ES-I3 (cell line): Measurements from ENCODE around the gene CENPA.
"Not testable (repeated sequence)": the region's sequence is repeated elsewhere in the genome, so short reads cannot be mapped to it uniquely, and the experiment has no call there.

Experiments
- H3K36me3 ChIP-seq: 2 replicates; pipeline ENCODE4 v1.6.1; 2013; ENCODE audit warnings: mild to moderate bottlenecking, low read length, control low read depth, moderate library complexity; ENCODE audit not compliant: insufficient read depth
- H3K4me1 ChIP-seq: 2 replicates; pipeline ENCODE4 v1.6.1; 2013; ENCODE audit warnings: mild to moderate bottlenecking, control low read depth, low read length; ENCODE audit not compliant: insufficient read depth
- H3K9ac ChIP-seq: 2 replicates; pipeline ENCODE4 v1.6.1; 2013; ENCODE audit warnings: low read depth, mild to moderate bottlenecking, low read length, moderate library complexity
- H3K9me3 ChIP-seq: 2 replicates; pipeline ENCODE4 v1.6.1; 2013; ENCODE audit warnings: mild to moderate bottlenecking, low read length, moderate library complexity; ENCODE audit not compliant: control insufficient read depth, insufficient read depth

CENPA gene

DNA sequence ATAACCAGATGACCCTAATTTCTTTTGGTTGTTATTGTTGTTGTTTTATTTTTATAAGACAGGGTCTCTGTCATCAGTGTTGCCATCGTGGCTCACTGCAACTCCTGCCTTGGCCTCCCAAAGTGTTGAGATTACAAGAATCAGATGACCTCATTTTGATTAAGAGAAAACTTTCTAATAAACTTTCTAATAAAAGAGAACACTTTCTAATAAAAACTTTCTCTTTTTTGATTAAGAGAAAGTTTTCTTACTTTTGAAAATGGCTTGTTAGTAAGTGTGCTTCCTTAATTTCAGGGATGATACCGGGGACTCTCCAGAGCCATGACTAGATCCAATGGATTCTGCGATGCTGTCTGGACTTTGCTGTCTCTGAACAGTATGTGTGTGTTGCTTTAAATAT lies 7.7 kb downstream of the CENPA start:
- H3K4me1 ChIP-seq = no peaks in the 10 kb centered on the region
- no peak overlapping the region for H3K9ac ChIP-seq
- peaks cover 39% of the 10 kb centered on the region for H3K36me3 ChIP-seq
- H3K9me3 ChIP-seq = no peaks in the 10 kb centered on the region

DNA sequence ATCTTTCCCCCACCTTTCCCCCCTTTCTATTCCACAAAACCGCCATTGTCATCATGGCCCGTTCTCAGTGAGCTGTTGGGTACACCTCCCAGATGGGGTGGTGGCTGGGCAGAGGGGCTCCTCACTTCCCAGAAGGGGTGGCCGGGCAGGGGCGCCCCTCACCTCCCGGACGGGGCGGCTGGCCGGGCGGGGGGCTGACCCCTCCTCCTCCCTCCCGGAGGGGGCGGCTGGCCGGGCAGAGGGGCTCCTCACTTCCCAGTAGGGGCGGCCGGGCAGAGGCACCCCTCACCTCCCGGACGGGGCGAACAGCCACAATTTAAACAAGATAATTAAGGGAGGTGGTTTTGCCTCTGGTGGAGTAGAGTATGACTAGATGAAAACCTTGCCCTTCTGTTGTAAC lies 9.3 kb downstream of the CENPA start:
- not testable (repeated sequence) for H3K9me3 ChIP-seq, H3K4me1 ChIP-seq
- peaks cover 39% of the 10 kb centered on the region for H3K36me3 ChIP-seq

DNA sequence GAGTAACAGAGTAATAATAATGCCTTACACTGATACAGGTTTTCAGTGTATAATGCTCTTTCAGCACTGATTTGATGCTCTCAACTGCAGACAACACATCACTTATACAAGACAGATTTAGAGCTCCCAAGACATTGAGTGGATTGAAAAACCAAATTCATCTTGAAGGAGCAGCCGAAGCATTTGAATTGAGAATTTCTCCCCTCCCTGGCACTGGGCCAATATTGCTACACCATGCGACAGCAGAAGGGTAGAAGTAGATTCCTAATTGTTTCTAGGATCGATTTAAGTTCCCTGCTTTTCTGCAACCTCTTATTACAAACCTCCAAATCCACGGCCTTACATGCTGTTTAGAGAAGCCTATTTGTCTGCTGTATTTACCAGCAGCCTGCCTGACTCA lies 15.5 kb downstream of the CENPA start:
- no peaks in the 10 kb centered on the region for H3K9me3 ChIP-seq
- H3K36me3 ChIP-seq = peaks cover 11% of the 10 kb centered on the region
- H3K4me1 ChIP-seq = no peaks in the 10 kb centered on the region
- no peak overlapping the region for H3K9ac ChIP-seq

More for the DNA sequence above, 9.3 kb downstream of the CENPA start:
- not testable (repeated sequence) for H3K9ac ChIP-seq

DNA sequence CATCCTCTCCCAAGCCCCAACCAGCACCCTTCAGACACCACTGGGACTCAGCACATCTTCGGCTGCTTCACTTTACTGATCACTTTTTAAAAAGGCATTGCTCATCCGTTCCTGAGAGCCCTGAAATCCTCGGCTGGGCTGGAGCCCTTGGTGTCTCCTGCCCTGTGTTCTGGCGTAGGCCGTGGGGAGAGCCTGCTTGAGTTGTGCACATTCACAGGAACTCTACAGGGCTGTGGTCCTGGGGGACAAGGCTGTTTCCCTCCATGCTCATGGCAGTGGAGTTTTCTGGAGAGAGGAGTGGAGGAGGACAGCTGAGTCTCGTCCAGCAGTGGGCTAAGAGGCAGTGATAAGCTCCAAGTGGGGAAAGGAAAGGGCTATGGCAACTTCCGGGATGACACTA lies 15.9 kb downstream of the CENPA start:
- no peaks in the 10 kb centered on the region for H3K4me1 ChIP-seq
- peaks cover 6% of the 10 kb centered on the region for H3K36me3 ChIP-seq

DNA sequence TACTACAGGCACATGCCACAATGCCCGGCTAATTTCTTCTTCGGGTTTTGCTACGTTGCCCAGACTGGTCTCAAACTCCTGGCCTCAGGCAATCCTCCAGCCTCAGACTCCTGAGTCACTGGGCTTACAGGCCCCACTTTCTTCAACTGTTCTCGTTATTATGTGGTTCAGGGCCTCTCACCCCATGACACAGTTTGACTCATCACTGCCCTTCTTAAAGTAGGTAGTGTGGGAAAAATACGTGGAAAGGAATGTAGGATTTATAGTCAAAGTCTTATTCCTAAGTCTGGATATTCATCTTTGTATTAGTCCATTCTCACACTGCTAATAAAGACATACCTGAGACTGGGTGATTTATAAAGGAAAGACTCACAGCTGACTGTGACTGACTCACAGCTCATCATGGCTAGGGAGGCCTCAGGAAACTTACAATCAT lies 19.4 kb downstream of the CENPA start:
- H3K9ac ChIP-seq = no peak overlapping the region
- no peaks in the 10 kb centered on the region for H3K36me3 ChIP-seq
- no peaks in the 10 kb centered on the region for H3K9me3 ChIP-seq
- H3K4me1 ChIP-seq = 0 out of 2 replicates have a peak, but pooled peaks cover 4% of the 10 kb centered on the region

More for the DNA sequence above, 15.9 kb downstream of the CENPA start:
- no peaks in the 10 kb centered on the region for H3K9me3 ChIP-seq
- H3K9ac ChIP-seq = no peak overlapping the region

DNA sequence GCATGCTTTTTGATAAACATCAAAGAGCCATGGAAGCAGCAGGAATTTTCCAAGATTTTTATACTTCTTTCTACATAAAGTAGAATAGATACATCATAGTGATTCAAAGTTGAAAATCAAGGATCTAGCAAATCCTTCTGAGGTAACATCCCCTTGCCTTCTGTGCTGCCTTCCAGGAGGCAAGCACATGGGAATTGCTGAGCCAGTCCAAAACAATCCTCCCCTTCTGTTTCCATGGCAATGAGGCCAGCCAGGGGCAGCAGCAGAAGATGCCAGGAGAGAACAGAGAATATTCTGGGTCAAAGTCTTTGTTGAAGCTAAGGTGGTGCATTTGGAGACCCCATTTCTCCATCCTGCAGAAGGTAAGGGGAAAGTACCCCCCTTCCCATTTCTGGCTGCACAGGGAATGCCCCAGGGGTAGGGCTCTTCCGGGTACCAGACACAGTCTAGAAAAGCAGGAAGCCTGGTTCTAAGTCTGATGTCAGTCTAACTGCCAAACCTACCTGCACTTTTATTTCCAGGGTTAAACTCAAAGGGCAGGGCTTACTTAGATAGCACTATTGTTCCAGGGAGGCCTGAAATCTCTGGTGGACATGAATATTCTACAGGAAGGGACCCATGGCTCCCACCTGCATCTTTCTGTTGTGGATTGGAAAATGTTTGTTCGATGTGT lies 22.1 kb downstream of the CENPA start:
- H3K36me3 ChIP-seq = no peaks in the 10 kb centered on the region
- no peaks in the 10 kb centered on the region for H3K9me3 ChIP-seq
- H3K4me1 ChIP-seq = peaks cover 8% of the 10 kb centered on the region; the same call in 1 of the 2 replicates
- no peak overlapping the region for H3K9ac ChIP-seq

DNA sequence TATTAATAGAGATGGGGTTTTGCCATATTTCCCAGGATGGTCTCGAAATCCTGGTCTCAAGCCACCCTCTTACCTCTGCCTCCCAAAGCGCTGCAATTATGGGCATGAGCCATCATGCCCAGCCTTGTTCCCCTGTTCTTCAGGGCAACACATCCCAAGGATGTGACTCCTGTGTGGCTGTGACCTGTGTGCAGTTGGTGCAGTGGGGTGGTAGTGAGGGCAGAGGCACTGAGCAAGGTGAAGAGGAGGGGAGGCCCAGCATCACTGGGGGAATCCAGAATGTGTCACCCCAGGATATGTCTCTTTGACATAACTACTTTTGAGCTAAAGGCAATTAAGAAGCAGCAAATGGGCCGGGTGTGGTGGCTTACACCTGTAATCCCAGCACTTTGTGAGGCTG lies 23.4 kb downstream of the CENPA start:
- no peaks in the 10 kb centered on the region for H3K36me3 ChIP-seq
- H3K9me3 ChIP-seq = no peaks in the 10 kb centered on the region
- H3K9ac ChIP-seq = no peak overlapping the region
- H3K4me1 ChIP-seq = peaks cover 8% of the 10 kb centered on the region; the same call in 1 of the 2 replicates

DNA sequence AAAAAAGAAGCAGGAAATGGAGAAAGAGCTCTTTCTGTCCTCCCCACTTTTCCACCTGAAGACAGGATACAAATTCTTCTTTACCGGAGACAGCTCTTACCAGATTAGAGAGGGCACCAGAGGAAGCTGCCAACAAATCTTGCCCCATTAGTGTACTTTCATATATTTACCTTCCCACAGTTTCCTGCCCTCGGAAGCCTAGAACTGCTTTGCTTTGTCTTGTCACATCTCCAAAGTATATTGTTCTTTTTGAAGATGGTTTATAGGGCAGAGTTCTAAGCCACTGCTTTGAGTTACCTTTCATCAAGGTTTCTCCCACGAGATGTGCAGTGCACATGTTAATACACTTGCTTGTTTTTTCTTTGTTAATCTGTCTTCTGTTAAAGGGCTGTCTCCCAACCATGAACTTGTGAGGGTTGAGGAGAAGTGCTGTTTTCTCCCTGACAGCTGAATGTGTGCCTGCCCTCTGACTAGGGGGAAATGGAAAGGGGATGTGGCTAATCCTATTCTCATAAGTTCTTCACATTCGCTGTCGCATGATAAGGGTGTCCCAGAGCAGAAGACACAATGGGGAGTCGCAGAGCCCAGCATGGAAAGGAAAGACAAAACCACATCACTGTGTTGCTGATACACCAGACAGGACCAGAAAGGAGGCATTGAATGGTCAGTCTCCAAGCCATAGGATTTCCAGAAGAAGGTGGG lies 24.2 kb downstream of the CENPA start:
- peaks cover 8% of the 10 kb centered on the region; the same call in 1 of the 2 replicates for H3K4me1 ChIP-seq
- H3K9me3 ChIP-seq = no peaks in the 10 kb centered on the region
- H3K36me3 ChIP-seq = no peaks in the 10 kb centered on the region
- no peak overlapping the region for H3K9ac ChIP-seq

DNA sequence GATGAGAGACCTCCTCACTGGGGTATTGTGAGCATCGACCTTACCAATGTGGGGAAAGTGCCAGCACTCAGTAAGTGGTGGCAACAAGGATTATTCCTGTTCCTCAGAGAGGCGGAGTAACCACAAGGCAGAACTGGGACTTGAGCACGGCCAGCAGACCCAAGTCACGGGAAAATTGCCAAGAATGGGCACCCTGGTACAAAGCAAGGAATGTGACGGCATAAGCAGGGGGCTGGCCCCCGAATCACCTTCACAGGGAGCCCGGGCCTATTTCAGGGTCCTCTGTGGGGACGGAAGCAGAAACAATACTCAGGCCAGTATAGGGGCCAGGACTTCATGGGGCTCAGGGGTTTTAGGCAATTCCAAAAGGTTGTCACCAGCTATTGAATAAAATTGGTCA lies 25.4 kb downstream of the CENPA start:
- Histone ChIP-seq H3K9me3 (no peaks in the 10 kb centered on the region), H3K9ac (no peak overlapping the region), H3K4me1 (peaks cover 8% of the 10 kb centered on the region; the same call in 1 of the 2 replicates), H3K36me3 (no peaks in the 10 kb centered on the region)

DNA sequence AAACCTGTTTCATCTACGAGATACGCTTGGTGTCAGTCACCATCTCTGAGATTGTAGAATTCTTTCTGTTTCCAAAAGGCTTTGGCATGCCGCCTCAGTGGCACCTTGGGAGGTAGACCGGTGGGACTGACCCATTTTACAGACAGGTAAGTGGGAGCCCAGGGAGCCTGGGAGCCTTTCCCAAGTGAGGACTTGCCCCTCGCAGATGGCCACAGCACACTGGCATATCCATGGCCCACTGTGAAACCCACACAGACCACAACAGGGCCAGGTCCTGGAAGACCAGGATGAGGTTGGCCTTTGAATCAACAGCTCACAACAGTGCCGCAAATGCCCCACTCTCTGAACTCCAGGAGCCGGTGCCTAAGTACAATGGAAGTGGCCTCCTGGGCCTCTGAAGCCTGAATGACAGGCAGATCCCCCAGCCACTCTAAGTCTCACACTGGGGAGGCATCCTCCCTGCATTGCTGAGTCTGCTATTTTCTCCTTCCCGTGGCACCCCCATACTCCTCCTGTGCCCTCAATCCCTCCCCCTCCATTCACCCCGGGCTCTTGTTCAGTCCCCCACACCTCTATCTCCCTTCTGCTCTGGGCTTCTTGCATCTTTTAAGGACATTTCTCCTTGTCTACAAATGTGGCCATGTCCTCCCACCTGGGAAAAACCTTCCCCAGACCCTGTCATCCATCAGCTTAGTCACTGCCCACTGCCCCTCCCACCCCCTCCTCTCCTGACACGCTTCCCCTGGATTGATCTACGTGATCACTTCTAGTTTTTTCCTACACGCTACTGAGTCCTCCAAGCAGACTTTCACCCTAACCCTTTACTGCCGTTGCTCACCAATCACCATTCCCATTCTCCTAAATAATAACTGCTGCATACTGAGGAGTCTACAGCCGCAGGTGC lies 26.2 kb downstream of the CENPA start:
- Histone ChIP-seq H3K9me3 (no peaks in the 10 kb centered on the region), H3K4me1 (peaks cover 8% of the 10 kb centered on the region; the same call in 1 of the 2 replicates), H3K9ac (no peak overlapping the region), H3K36me3 (no peaks in the 10 kb centered on the region)

DNA sequence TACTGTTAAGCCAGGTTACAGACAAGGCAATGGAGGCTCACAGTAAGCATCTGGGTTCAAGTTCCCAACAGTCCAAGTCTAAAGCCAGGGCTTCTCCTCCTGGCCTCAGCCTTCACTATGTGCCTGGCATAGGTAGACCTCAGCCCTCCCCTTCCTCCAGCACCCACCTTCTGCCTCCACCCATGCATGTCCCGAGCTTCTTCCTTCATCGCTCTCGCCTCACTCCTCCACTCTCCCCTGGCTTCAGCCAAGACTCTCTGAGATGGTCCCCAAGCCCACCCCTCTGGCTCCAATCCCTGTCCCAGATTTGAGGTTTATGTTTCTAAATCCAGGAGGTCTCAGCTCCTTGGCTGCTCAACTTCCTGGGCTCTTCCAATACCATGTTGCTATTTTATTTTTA lies 26.9 kb downstream of the CENPA start:
- Histone ChIP-seq H3K4me1 (peaks cover 7% of the 10 kb centered on the region; the same call in 1 of the 2 replicates), H3K36me3 (no peaks in the 10 kb centered on the region), H3K9me3 (no peaks in the 10 kb centered on the region), H3K9ac (no peak overlapping the region)

DNA sequence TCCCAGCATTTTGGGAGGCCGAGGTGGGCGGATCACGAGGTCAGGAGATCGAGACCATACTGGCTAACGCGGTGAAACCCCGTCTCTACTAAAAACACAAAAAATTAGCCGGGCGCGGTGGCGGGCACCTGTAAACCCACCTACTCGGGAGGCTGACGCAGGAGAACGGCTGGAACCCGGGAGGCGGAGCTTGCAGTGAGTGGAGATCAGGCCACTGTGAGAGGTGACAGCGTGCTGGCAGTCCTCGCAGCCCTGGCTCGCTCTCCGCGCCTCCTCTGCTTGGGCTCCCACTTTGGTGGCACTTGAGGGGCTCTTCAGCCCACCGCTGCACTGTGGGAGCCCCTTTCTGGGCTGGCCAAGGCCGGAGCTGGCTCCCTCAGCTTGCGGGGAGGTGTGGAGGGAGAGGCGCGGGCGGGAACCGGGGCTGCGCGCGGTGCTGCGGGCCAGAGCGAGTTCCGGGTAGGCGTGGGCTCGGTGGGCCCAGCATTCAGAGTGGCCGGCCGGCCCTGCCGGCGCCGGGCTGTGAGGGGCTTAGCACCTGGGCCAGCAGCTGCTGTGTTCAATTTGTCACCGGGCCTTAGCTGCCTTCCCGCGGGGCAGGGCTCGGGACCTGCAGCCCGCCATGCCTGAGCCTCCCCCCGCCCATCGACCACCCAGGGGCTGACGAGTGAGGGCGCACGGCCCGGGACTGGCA lies 28.4 kb downstream of the CENPA start:
- H3K9ac ChIP-seq, H3K36me3 ChIP-seq: not testable (repeated sequence)

DNA sequence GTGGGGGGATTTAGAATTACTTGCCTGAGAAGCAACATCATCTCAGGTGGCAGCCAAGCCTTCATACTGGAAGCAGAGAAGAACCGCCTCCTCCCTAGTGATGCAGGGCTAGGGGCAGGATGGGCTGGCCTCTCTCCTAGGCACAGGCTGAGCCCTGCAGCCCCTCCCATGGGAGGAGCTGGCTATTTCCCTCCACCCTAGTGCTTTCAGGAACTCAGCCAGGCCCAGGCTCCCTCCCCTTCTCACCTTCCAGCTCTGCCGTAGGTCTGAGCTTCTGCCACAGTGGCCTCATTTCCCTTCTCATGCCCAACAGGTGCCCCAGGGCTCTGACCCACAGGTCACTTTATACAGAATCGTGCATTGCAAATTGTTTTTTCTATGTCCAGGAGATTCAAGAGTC lies 31.0 kb downstream of the CENPA start:
- Histone ChIP-seq H3K9ac (no peak overlapping the region), H3K4me1 (peaks cover 3% of the 10 kb centered on the region; the same call in 1 of the 2 replicates), H3K36me3 (no peaks in the 10 kb centered on the region), H3K9me3 (no peaks in the 10 kb centered on the region)

More for the DNA sequence above, 28.4 kb downstream of the CENPA start:
- H3K4me1 ChIP-seq, H3K9me3 ChIP-seq: not testable (repeated sequence)

DNA sequence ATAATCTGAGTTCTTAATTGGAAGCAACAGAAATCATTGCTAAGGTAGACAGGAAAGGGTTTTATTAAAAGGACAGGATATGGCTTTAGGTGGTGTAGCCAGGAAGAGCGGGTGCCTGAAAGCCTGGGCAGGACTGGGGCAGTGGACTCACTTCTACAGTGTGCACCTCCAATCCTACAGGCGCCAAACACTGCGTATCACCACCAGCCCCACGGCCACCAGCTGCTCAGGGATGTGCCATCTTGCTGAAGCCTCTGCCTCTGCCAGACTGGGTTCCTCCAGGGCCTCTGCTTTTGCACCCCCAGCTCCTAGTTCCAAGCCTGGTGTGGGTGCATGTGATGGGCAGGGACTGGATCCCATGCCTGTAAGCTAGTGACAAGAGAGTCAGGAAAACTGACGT lies 32.4 kb downstream of the CENPA start:
- Histone ChIP-seq H3K4me1 (no peaks in the 10 kb centered on the region), H3K9ac (no peak overlapping the region), H3K36me3 (no peaks in the 10 kb centered on the region), H3K9me3 (no peaks in the 10 kb centered on the region)
